K562 (cell line): ENCODE data around the gene GSTM2. TPM values are rescaled to one million over a fixed set of nuclear protein-coding genes. Genes with fewer than 3 reads are reported as not detected.

Experiments
- ATAC-seq: fragments of 200-7000 bp; cut with Tn5 transposase; 3 replicates; pipeline ENCODE4 v1.9.1; 2020; ENCODE audit warnings: moderate library complexity
- BruUV-seq: library from RNA; stranded (reverse); fragments of 400-500 nt; replicated peaks from 2 replicates; lab custom pipeline; 2021; lab: Mats Ljungman, UMichigan
- CTCF ChIA-PET: fragments of 300-600 bp; formaldehyde crosslinking; extraction: SDS; loops from one replicate; lab custom pipeline; 2021; ENCODE audit warnings: low intra/inter-chr PET ratio; lab: Yijun Ruan, JAX
- POLR2A ChIA-PET: fragments of 300-600, 350-650 bp; sonication (Branson Sonifier 250); formaldehyde crosslinking; extraction: SDS; loops from one replicate; lab custom pipeline; 2021; ENCODE audit warnings: antibody characterized with exemption, inconsistent platforms; lab: Yijun Ruan, JAX
- DNase-seq, 4 experiments: peaks; one replicate each; pipeline versions ENCODE4 v3.0.0 to v3.0.0-alpha.2; 2011 to 2018; ENCODE audit warnings: low spot score in 3 of 4, mixed read lengths in 3 of 4; ENCODE audit errors: extremely low read depth in 1 of 4
- FAIRE-seq: peaks from 2 replicates; lab custom pipeline; 2011; peaks lifted over from hg19 to GRCh38; lab: Jason Lieb, UNC
- H2AFZ ChIP-seq: 2 replicates; pipeline ENCODE4 v1.6.0; 2011; ENCODE audit warnings: low read depth, low read length, control low read depth, inconsistent platforms
- H3K27ac ChIP-seq: fragments of 200-600 bp; 3 replicates; pipeline ENCODE4 v1.8.0; 2011; ENCODE audit warnings: low read depth, mild to moderate bottlenecking, control low read depth, inconsistent platforms, low read length, moderate library complexity, mixed read lengths; ENCODE audit errors: extremely low read depth
- H3K27me3 ChIP-seq, 2 experiments: fragments of 300-600 bp in 1 of 2; 2 replicates in 1 of 2; 3 replicates in 1 of 2; pipeline versions ENCODE4 v1.6.0 to v1.8.0; 2011; ENCODE audit warnings: inconsistent platforms in 2 of 2, low read length in 2 of 2, mild to moderate bottlenecking in 1 of 2, mixed read lengths in 1 of 2, moderate library complexity in 1 of 2; ENCODE audit not compliant: control insufficient read depth in 2 of 2, insufficient read depth in 2 of 2
- H3K36me3 ChIP-seq: fragments of 300-600 bp; 3 replicates; pipeline ENCODE4 v1.8.0; 2011; ENCODE audit warnings: mild to moderate bottlenecking, low read length, inconsistent platforms; ENCODE audit not compliant: control insufficient read depth, insufficient read depth
- H3K4me1 ChIP-seq, 2 experiments: fragments of 200-600 bp in 1 of 2; replicated peaks in 1 of 2; 2 replicates in 1 of 2; 3 replicates in 1 of 2; pipeline versions ENCODE4 v1.5.1 to v1.8.0; 2011; ENCODE audit warnings: inconsistent platforms in 2 of 2, low read length in 2 of 2, mild to moderate bottlenecking in 1 of 2, mixed read lengths in 1 of 2, moderate library complexity in 1 of 2; ENCODE audit not compliant: control insufficient read depth in 2 of 2, insufficient read depth in 2 of 2
- H3K4me2 ChIP-seq: 2 replicates; pipeline ENCODE4 v1.6.1; 2011; ENCODE audit warnings: low read length, control low read depth, inconsistent platforms, mixed read lengths; ENCODE audit not compliant: insufficient read depth
- H3K4me3 ChIP-seq: fragments of 200-600 bp; sonication (generic), shearing (Covaris generic); 2 replicates; pipeline ENCODE4 v1.5.1; 2016; ENCODE audit warnings: control low read depth, inconsistent platforms
- H3K79me2 ChIP-seq: fragments of 200-600 bp; 3 replicates; pipeline ENCODE4 v1.8.0; 2011; ENCODE audit warnings: low read length, inconsistent platforms; ENCODE audit not compliant: control insufficient read depth, insufficient read depth
- H3K9ac ChIP-seq, 2 experiments: 2 replicates each; pipeline versions ENCODE4 v1.6.0 to v1.6.1; 2011; ENCODE audit warnings: low read depth in 2 of 2, low read length in 2 of 2, control low read depth in 1 of 2, inconsistent platforms in 1 of 2, mild to moderate bottlenecking in 1 of 2, mixed read lengths in 1 of 2; ENCODE audit not compliant: insufficient read depth in 1 of 2
- H3K9me1 ChIP-seq: one replicate; pipeline ENCODE4 v1.6.0; 2011; ENCODE audit warnings: inconsistent platforms, mild to moderate bottlenecking, low read length, moderate library complexity; ENCODE audit not compliant: control insufficient read depth, insufficient read depth
- H3K9me3 ChIP-seq: replicated peaks from 2 replicates; pipeline ENCODE4 v1.5.1; 2011; ENCODE audit warnings: low read depth, low read length, inconsistent platforms; ENCODE audit not compliant: control insufficient read depth, insufficient read depth
- H4K20me1 ChIP-seq: replicated peaks from 2 replicates; pipeline ENCODE4 v1.6.1; 2011; ENCODE audit warnings: low read length, inconsistent platforms, mixed read lengths; ENCODE audit not compliant: control insufficient read depth, insufficient read depth
- ZNF76 ChIP-seq: fragments of 250-450 bp; sonication (Bioruptor Pico); IDR thresholded peaks from 2 replicates; pipeline ENCODE4 v1.4.0; 2020; ENCODE audit warnings: mild to moderate bottlenecking, moderate library complexity, borderline replicate concordance
- WGBS: fragments of 100-300 bp; shearing (Covaris generic); methylation state at CpG from one replicate; pipeline ENCODE4 v1.1.6; 2016; ENCODE audit warnings: low coverage, mixed read lengths; ENCODE audit not compliant: insufficient coverage; ENCODE audit errors: missing lambda C conversion rate; 5-methylcytosine and 5-hydroxymethylcytosine counted together
- in situ Hi-C: fragments of 300-500 bp; cut with MboI; formaldehyde crosslinking; loops from 4 replicates; pipeline ENCODE4 v1.15.0; 2018; ENCODE audit warnings: inconsistent platforms, mixed read lengths
- intact Hi-C: fragments of 100-400 bp; cut with micrococcal nuclease; formaldehyde crosslinking; loops from 2 replicates; pipeline ENCODE4 v1.14.2; 2022
- polyA plus RNA-seq, 8 experiments: library from polyadenylated mRNA; depleted of rRNA in 4 of 8; stranded (reverse) in 5 of 8; unstranded in 3 of 8; fragments of >200 nt; fragmentation: Nextera tagmentation in 2 of 8; fragmentation: Illumina TruSeq in 1 of 8; extraction: Ambion mirVana in 2 of 8; extraction: Trizol in 1 of 8; gene quantifications; 2 replicates each; pipeline versions ENCODE4 v1.2.1 to v1.2.3, GENCODE V29; 2011 to 2014; ENCODE audit warnings: inconsistent platforms in 1 of 8, missing spikeins in 1 of 8
- total RNA-seq, 7 experiments: library from RNA; depleted of rRNA in 6 of 7; stranded (reverse); fragments of >200 nt in 6 of 7; fragmentation: Illumina TruSeq in 2 of 7; extraction: Trizol in 2 of 7; gene quantifications; 2 replicates each; pipeline versions ENCODE4 v1.2.1 to v1.2.3, GENCODE V29; 2011 to 2021; ENCODE audit warnings: low replicate concordance in 1 of 7
- TF ChIP-seq, protein P1 (sequence below): fragments of 450-650 bp; formaldehyde crosslinking; IDR thresholded peaks from 2 replicates; pipeline ENCODE4 v1.4.0; 2020; ENCODE audit warnings: mild to moderate bottlenecking, mixed read lengths
- TF ChIP-seq, protein P2 (sequence below): sonication (generic); formaldehyde crosslinking; IDR thresholded peaks from 2 replicates; pipeline ENCODE4 v1.8.1; 2023; ENCODE audit warnings: mild to moderate bottlenecking, missing genetic modification reagents

GSTM2 gene
- total and polyA plus RNA-seq, 9 of the 15 experiments (the other 6 are each of a cell fraction or from before 2014, with no cell fraction given) = 1.6 to 15.1 (median 6.8) TPM

DNA sequence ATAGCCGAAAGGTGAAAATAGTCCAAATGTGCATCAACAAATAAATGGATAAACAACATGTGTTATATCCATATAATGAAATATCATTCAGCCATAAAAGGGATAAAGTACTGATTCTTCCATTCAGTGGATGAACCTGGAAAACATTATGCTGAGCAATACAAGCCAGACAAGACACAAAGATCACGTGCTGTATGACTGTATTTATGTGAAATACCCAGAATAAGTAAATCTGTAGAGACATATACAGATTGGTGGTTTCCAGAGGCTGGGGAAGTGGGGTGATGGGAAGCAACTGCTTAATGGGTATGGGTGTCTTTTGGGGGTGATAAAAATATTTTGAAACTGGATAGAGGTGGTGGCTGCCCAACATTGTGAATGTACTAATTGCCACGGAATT, 25.2 kb upstream of the GSTM2 start:
- ChIA-PET CTCF (interaction anchor here (0.6 to 6.9 kb wide), 8 partner anchors 22 to 415 kb away, joined by 3 to 77 read pairs (median 6); partner anchors contain the start of gene AHCYL1), POLR2A (no interaction called here)
- Histone ChIP-seq H3K27ac (no peak overlapping the region), H3K4me1 (peaks cover 26 to 47% of the 10 kb centered on the region in 2 experiments), H3K4me2 (no peak overlapping the region), H3K9me3 (no peaks in the 10 kb centered on the region; the same call in 1 of the 2 replicates), H3K4me3 (no peak overlapping the region), H3K36me3 (no peaks in the 10 kb centered on the region), H3K79me2 (no peaks in the 10 kb centered on the region), H4K20me1 (no peaks in the 10 kb centered on the region), H3K27me3 (no peaks in the 10 kb centered on the region; a peak in 1 of 5 replicates), H3K9me1 (no peaks in the 10 kb centered on the region), H3K9ac (no peak overlapping the region), H2AFZ (no peak overlapping the region)
- DNase-seq = no peak
- ATAC-seq = no peak
- TF ChIP-seq ZNF76 = no peak
- TF ChIP-seq, protein P1, sequence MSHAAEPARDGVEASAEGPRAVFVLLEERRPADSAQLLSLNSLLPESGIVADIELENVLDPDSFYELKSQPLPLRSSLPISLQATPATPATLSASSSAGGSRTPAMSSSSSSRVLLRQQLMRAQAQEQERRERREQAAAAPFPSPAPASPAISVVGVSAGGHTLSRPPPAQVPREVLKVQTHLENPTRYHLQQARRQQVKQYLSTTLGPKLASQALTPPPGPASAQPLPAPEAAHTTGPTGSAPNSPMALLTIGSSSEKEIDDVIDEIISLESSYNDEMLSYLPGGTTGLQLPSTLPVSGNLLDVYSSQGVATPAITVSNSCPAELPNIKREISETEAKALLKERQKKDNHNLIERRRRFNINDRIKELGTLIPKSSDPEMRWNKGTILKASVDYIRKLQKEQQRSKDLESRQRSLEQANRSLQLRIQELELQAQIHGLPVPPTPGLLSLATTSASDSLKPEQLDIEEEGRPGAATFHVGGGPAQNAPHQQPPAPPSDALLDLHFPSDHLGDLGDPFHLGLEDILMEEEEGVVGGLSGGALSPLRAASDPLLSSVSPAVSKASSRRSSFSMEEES (CRISPR knock-in tag) = 0 out of 2 replicates have a peak, but pooled peaks have one; percentile 33
- TF ChIP-seq, protein P2, sequence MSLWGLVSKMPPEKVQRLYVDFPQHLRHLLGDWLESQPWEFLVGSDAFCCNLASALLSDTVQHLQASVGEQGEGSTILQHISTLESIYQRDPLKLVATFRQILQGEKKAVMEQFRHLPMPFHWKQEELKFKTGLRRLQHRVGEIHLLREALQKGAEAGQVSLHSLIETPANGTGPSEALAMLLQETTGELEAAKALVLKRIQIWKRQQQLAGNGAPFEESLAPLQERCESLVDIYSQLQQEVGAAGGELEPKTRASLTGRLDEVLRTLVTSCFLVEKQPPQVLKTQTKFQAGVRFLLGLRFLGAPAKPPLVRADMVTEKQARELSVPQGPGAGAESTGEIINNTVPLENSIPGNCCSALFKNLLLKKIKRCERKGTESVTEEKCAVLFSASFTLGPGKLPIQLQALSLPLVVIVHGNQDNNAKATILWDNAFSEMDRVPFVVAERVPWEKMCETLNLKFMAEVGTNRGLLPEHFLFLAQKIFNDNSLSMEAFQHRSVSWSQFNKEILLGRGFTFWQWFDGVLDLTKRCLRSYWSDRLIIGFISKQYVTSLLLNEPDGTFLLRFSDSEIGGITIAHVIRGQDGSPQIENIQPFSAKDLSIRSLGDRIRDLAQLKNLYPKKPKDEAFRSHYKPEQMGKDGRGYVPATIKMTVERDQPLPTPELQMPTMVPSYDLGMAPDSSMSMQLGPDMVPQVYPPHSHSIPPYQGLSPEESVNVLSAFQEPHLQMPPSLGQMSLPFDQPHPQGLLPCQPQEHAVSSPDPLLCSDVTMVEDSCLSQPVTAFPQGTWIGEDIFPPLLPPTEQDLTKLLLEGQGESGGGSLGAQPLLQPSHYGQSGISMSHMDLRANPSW (CRISPR knock-in tag) = no peak
- no peak for FAIRE-seq
- no TSS peak for BruUV-seq
- intact Hi-C loops (loop anchor here (1.0 to 10.0 kb wide), 5 partner anchors 9 to 472 kb away; partner anchors contain the start of gene UBL4B), in situ Hi-C loops (loop anchor here (5.0 to 10.0 kb wide), 3 partner anchors 130 to 372 kb away; no protein-coding TSS in a partner anchor)
- WGBS = 18% methylated on average over 3 of the region's 3 CpGs
